SKM-1 (cell line): ENCODE measurements around the gene ACHE.

Experiments
- DNase-seq: peaks from one replicate; lab custom pipeline; 2025; ENCODE audit not compliant: unreplicated experiment; lab: John Stamatoyannopoulos, UW

The ACHE gene

DNA sequence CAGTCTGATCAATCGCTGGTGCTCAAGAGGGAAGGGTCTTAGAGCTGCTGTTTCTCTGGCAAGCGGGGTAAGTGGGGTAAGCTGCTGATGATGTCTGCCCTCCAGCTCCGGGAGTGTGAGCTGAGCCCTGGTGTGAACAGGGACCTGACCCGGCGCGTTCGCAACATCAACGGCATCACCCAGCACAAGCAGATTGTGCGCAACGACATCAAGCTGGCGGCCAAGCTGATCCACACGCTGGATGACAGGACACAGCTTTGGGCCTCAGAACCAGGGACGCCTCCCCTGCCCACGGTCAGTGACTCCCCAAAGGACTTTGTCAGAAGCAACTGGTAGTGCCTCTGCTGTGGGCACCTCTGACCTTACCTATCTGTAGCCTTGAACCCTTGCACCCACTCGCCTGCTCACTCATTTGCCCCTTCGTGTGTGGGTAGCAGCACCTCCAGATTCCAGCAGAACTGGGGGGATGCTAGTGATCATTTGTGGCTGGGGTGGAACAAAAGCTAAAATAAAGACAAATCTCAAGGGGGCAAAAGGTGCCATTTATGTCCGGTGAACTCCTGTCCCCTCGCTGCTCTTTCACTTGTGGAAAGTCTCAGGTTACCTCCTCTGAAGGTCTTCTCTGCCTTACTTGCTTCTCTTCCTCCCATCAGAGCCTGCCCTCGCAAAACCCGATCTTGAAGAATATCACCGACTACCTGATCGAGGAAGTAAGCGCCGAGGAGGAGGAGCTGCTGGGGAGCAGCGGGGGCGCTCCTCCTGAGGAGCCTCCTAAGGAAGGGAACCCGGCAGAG, 9.3 kb downstream of the ACHE start:
- DNase-seq = no peak

- DNase-seq = no peak
Observed at GRCh38 chr7:100885440-100886141, 10.1 kb downstream of the ACHE start.

DNA sequence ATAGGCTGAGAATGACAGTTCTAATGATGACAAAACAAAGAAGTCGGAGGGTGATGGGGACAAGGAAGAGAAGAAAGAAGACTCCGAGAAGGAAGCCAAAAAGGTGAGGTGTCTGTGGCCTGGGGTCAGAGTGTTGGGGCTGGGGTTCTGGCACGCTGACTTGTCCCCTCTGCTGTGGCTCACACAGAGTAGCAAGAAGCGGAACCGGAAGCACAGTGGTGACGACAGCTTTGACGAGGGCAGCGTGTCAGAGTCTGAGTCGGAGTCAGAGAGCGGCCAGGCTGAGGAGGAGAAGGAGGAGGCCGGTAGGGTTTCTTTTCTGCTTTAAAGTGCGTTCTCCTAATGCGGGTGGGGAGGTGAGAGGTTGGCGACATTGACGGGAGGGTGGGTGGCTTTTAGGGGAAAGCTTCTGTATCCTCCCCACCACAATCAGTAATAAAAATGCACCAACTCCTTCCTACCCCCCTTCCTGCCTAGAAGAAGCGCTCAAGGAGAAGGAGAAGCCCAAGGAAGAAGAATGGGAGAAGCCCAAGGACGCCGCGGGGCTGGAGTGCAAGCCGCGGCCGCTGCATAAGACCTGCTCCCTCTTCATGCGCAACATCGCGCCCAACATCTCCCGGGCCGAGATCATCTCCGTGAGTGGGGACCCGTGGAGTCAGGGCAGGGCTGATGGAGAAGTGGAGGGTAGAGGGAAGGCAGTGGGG, 10.8 kb downstream of the ACHE start:
- no peak for DNase-seq

DNA sequence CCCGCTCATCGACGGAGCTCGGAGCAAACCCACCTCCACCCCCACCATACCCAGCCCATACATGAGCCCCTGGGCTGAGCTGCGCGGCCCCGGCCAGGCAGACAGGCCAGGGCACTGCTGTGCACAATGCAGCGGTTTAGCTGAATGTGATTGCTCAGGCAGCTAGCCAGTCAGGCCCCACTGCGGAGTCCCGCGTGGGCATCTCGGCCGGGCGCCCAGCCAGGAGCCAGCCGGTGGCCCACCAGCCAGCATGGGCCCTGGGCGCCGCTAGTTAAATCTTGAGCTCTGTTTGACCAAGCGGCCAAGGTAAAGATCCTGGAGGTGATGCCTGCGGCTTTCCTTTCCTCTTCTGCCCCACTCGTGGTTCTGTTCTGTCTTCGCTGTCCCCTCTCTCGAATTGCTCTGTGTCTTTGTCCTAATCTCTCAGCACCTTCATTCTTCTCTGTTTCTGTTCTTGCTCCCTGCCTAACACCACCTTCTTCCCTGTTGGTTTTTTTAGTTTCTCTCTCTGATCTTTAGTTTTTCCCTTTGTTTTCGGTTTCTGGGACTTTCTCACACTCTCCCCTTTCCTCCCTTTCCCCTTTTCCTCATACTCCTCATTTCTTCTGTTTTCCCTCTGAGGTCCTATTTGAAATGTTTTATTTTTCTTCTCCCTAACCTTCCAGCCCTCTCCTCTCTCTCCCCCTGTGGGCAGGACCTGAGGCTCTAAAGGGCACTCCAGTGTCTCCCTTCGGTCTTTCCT, 12.7 kb downstream of the ACHE start:
- DNase-seq = no peak

GRCh38 chr7:100882201-100882600, 13.5 kb downstream of the ACHE start:
- DNase-seq = no peak

- DNase-seq = no peak
Observed at GRCh38 chr7:100881136-100881535, 14.6 kb downstream of the ACHE start.

DNA sequence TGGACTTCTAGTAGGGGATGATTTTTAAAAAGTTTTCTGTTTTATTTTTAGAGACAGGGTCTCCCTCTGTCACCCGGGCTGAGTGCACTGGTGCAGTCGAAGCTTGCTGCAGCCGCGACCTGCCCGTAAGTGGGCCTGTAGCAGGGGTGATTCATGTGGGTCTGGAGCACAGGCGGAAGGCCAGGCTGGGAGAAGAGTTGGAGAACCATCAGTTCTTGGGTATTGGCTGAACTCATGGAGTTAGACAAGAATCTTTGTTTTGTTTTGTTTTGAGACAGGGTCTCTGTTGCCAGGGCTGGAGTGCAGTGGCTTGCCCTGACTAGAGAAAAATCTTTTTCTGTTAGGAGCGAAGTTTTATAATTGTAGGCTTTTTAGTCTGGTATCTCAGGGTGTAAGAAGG, 15.0 kb downstream of the ACHE start:
- DNase-seq = no peak

GRCh38 chr7:100879685-100880261, 15.9 kb downstream of the ACHE start:
- DNase-seq = no peak

DNA sequence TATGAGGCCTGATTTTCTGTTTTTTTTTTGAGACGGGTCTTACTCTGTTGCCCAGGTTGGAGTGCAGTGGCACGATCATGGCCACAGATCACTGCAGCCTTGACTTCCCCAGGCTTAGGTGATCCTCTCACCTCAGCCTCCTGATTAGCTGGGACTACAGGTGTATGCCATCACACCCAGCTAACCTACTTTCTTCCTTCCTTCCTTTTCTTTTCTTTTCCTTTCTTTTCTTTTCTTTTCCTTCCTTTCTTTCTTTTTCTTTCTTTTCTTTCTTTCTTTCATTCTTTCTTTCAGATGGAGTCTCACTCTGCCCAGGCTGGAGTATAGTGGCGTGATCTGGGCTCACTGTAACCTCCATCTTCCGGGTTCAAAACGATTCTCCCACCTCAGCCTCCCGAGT, 17.0 kb downstream of the ACHE start:
- DNase-seq = no peak

- no peak for DNase-seq
Observed at GRCh38 chr7:100878013-100878412, 17.7 kb downstream of the ACHE start.

- DNase-seq = no peak
Observed at GRCh38 chr7:100875356-100875751, 20.3 kb downstream of the ACHE start.

GRCh38 chr7:100874577-100875355, 20.9 kb downstream of the ACHE start, which contains the start of gene SRRT:
SRRT (plus strand) TSS chr7:100875103; CDS start chr7:100875591, 488 bp downstream.
- DNase-seq = peak; percentile 98

DNA sequence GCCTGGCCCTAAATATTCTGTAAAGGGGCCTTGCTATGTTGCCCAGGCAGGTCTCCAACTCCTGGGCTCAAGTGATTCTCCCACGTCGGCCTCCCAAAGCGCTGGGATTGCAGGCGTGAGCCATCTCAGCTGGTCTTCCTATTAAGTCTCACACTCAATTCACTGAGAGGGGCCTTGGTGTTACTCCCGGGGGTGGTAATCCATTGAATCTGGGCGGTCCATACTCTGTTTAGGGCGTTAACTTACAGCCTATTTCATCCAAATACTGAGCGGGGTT, 21.4 kb downstream of the ACHE start:
- DNase-seq = no peak

DNA sequence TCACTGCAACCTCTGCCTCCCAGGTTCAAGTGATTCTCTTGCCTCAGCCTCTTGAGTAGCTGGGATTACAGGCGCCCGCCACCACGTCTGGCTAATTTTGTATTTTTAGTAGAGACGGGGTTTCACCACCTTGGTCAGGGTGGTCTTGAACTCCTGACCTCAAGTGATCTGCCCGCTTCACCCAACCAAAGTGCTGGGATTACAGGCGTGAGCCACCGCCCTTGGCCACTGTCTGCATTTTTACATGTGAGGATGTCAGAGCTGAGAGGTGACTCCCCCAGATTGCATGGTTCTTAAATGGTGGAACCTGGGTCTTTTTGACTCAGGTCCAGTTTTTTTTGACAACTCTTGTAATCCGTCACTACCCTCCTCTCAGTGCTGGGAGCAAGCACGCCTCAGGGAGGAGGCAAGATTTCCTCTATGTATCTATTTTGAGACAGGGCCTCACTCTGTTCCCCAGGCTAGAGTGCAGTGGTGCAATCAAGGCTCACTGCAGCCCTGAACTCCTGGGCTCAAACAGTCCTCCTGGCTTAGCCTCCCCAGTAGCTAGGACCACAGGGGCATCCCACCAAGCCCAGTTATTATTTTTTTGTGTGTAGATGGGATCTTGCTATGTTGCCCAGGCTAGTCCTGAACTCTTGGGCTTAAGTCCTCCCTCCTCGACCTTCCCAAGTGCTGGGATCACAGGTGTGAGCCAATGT, 21.9 kb downstream of the ACHE start:
- DNase-seq = no peak

- DNase-seq = no peak
Observed at GRCh38 chr7:100867776-100868485, 27.8 kb downstream of the ACHE start.

GRCh38 chr7:100867040-100867775, 28.5 kb downstream of the ACHE start, which contains the start of gene TRIP6:
TRIP6 (plus strand) TSS chr7:100867387; CDS start chr7:100867498, 111 bp downstream.
- DNase-seq = peak; percentile 28

GRCh38 chr7:100866729-100867039, 29.0 kb downstream of the ACHE start:
- no peak for DNase-seq

DNA sequence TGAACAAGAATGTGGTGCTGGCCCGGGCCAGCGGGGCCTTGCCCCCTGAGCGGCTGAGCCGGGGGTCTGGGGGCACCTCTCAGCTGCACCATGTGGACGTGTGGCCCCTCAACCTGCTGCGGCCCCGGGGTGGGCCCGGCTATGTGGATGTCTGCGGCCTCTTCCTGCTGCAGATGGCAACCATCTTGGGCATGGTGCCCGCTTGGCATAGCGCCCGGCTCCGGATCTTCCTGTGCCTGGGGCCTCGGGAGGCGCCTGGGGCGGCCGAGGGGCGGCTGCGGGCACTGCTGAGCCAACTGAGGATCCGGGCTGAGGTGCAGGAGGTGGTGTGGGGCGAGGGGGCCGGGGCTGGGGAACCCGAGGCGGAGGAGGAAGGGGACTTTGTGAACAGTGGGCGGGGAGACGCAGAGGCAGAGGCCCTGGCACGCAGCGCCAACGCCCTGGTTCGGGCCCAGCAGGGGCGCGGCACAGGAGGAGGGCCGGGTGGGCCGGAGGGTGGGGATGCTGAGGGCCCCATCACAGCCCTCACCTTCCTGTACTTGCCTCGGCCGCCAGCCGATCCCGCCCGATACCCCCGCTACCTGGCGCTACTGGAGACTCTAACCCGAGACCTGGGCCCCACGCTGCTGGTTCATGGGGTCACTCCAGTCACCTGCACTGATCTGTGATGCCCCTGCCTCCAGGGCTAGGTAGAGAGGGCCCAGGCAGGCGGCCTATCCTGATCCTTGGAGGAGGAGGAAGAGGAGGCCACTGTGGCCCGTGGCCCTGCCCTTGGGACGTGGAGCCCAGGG, 29.6 kb downstream of the ACHE start:
- DNase-seq = no peak
